Type B pancreatic cell (in vitro differentiated cells): ENCODE measurements around the gene LMX1B. TPM values are rescaled to one million over a fixed set of nuclear protein-coding genes. Genes with fewer than 3 reads are reported as not detected.

Experiments used
- DNase-seq: peaks from one replicate; pipeline ENCODE4 v3.0.0; 2021; ENCODE audit warnings: mixed read lengths; ENCODE audit not compliant: unreplicated experiment; ENCODE audit errors: extremely low spot score
- H3K27ac Mint-ChIP-seq: 2 replicates; pipeline ENCODE4 v1.8.0; 2021; ENCODE audit warnings: mild to moderate bottlenecking, mixed read lengths
- H3K27me3 Mint-ChIP-seq: 2 replicates; pipeline ENCODE4 v1.8.0; 2021; ENCODE audit warnings: mixed read lengths
- H3K36me3 Mint-ChIP-seq: 2 replicates; pipeline ENCODE4 v1.8.0; 2021; ENCODE audit warnings: mixed read lengths
- H3K4me1 Mint-ChIP-seq: one replicate; pipeline ENCODE4 v1.8.0; 2021; ENCODE audit warnings: mixed read lengths; ENCODE audit not compliant: unreplicated experiment
- H3K4me3 Mint-ChIP-seq: 2 replicates; pipeline ENCODE4 v1.8.0; 2021; ENCODE audit warnings: mild to moderate bottlenecking, mixed read lengths
- H3K9me3 Mint-ChIP-seq: 2 replicates; pipeline ENCODE4 v1.8.0; 2021; ENCODE audit warnings: mixed read lengths
- total RNA-seq: library from RNA; stranded (reverse); gene quantifications from 2 replicates; pipeline ENCODE4 v1.2.1, GENCODE V29; 2021; ENCODE audit warnings: low replicate concordance
- TF ChIP-seq, protein P1 (sequence below): fragments of 200-600 bp; sonication (generic); conservative IDR thresholded peaks from 2 replicates; pipeline ENCODE4 v1.5.0; 2021; ENCODE audit warnings: antibody characterized with exemption, mild to moderate bottlenecking

The LMX1B gene
- total RNA-seq, 1 donor from 2014 or later: 13.6 TPM

DNA sequence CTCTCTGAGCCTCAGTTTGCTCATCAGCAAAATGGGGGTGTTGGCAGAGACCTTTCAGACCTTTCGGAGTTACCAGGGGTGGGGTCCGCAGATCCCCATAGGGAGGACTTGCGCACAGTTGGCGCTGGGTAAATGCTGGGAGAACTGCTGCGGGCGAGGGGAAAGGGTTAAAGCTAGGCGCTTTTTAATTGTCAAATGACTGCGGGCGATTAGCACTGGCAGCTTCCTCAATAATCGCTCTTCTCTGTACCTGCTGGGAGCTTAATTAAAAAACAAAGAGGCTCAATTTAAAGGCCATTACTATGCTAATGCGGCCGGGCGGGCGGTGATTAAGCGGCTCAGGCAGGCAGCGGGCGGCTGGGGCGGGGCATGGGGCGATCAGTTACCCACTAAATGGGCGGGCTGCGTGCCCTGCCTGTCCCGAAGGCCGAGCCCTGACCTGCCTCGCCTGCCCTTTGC, 63.0 kb downstream of the LMX1B start:
- no peaks in the 10 kb centered on the region for H3K9me3 Mint-ChIP-seq
- H3K36me3 Mint-ChIP-seq: no peaks in the 10 kb centered on the region
- TF ChIP-seq, protein P1, sequence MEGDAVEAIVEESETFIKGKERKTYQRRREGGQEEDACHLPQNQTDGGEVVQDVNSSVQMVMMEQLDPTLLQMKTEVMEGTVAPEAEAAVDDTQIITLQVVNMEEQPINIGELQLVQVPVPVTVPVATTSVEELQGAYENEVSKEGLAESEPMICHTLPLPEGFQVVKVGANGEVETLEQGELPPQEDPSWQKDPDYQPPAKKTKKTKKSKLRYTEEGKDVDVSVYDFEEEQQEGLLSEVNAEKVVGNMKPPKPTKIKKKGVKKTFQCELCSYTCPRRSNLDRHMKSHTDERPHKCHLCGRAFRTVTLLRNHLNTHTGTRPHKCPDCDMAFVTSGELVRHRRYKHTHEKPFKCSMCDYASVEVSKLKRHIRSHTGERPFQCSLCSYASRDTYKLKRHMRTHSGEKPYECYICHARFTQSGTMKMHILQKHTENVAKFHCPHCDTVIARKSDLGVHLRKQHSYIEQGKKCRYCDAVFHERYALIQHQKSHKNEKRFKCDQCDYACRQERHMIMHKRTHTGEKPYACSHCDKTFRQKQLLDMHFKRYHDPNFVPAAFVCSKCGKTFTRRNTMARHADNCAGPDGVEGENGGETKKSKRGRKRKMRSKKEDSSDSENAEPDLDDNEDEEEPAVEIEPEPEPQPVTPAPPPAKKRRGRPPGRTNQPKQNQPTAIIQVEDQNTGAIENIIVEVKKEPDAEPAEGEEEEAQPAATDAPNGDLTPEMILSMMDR: no peak
- no peak for DNase-seq
- H3K4me1 Mint-ChIP-seq: peaks cover 38% of the 10 kb centered on the region
- H3K27me3 Mint-ChIP-seq: peaks cover 64% of the 10 kb centered on the region
- H3K4me3 Mint-ChIP-seq: no peak overlapping the region
- H3K27ac Mint-ChIP-seq: no peak overlapping the region

DNA sequence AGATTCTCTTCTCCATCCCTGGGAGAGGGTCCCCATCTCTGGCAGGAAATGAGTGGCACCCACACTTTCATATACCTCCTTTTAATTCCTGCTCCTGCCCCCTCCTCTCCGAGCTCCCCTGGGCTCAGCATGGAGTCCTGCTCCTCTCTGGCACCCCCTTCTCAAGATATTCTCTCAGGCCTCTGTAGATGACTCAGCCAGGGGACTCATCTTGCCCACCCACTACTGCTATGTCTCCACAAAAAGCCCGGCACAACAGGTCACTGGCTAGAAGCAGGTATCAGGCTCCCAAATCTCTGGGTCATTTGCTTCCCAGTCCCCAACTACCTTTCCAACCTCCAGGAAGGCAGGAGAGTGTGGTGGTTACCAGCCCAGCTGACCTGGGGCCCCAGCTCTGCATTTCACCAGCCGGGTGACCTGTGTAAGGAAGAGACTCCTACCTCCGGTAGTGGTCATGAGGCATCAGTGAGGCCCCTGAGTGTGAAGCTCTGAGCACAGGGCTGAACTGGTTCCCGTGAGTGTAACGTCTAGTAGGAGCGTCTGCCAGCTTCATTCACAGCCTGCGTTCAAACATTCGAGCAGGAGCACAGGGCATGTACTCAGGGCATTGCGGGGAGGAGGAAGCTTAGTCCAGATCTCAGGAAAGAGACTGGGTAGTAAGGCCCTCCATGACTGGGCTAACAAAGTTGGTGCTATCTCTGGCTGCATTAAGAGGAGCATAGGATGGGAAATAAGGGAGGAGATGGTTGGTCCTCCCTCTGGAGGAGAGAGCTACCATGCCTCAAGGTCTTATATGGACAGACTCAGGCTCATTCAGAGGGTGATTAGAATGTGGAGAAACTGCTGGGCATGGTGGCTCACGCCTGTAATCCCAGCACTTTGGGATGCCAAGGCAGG, 63.7 kb downstream of the LMX1B start:
- no peak for DNase-seq
- TF ChIP-seq, protein P1: no peak
- peaks cover 31% of the 10 kb centered on the region for H3K4me1 Mint-ChIP-seq
- peak overlapping the region; percentile 8 for H3K27ac Mint-ChIP-seq
- no peak overlapping the region for H3K4me3 Mint-ChIP-seq
- H3K27me3 Mint-ChIP-seq: peaks cover 69% of the 10 kb centered on the region
- no peaks in the 10 kb centered on the region for H3K36me3 Mint-ChIP-seq
- no peaks in the 10 kb centered on the region for H3K9me3 Mint-ChIP-seq

DNA sequence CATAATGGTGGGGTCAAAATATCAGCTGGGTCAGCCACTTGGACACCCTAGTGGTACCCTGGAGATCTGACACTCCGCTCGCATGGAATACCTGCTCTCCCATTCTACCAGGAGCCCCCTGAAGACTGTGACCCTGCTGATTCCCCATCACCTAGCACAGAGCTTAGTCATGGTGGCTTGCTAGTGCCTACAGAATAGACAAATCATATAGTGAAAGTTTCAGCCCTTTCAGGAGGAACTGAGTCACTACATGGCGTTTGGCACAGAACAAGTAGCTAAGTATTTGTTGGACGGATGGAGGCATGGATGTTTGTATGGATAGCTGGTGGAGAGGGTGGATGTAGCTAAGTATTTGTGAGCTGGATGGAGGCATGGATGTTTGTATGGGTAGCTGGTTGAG, 65.3 kb downstream of the LMX1B start:
- no peak for DNase-seq
- no peaks in the 10 kb centered on the region for H3K36me3 Mint-ChIP-seq
- H3K4me3 Mint-ChIP-seq: no peak overlapping the region
- H3K9me3 Mint-ChIP-seq: no peaks in the 10 kb centered on the region
- no peak overlapping the region for H3K27ac Mint-ChIP-seq
- TF ChIP-seq, protein P1: peak; percentile 43
- peaks cover 35% of the 10 kb centered on the region for H3K4me1 Mint-ChIP-seq
- H3K27me3 Mint-ChIP-seq: peaks cover 76% of the 10 kb centered on the region

DNA sequence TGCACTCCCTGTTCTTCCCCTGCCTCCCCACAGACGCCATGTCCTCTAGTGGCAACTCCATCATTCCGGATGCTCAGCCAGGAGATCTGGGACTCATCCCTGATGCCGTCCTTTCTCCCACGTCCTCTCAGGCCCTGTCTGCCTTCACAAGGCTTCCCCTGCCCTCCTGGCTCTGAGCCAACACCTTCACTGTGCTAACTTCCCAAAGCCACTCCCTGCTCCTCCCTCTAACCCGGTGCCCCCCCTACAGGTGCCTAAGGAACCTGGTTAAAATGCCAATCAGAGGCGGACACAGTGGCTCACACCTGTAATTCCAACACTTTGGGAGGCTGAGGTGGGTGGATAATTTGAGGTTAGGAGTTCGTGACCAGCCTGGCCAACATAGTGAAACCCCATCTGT, 67.6 kb downstream of the LMX1B start:
- peaks cover 23% of the 10 kb centered on the region for H3K4me1 Mint-ChIP-seq
- H3K4me3 Mint-ChIP-seq: no peak overlapping the region
- no peak for DNase-seq
- no peaks in the 10 kb centered on the region for H3K36me3 Mint-ChIP-seq
- TF ChIP-seq, protein P1: no peak
- H3K27me3 Mint-ChIP-seq: peaks cover 83% of the 10 kb centered on the region
- peak overlapping the region; percentile 8 for H3K27ac Mint-ChIP-seq
- H3K9me3 Mint-ChIP-seq: no peaks in the 10 kb centered on the region

DNA sequence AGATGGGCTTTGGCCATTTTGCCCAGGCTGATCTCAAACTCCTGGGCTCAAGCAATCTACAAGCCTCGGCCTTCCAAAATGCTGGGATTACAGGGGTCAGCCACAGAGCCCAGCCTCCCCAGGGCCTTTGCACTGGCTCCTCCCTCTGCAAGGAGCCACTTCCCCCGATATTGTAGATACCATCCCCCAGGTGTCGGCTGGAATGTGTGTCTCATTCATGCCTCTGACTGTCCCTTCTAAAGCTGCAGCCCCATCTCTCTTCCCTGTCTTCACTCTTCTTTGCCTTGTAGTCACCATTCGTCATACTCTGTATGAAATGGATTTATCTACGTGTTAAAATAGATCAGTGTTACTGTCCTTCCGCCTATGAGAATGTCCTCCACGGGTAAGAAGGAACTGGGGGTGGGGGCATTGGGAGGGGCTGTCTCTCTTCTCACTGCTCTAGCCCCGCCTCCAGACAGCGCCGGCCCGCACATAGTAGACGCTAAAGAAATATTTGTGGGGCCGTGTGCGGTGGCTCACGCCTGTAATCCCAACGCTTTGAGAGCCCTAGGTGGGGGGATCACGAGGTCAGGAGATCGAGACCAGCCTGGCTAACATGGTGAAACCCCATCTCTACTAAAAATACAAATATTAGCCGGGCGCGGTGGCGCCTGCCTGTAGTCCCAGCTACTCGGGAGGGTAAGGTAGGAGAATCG, 68.5 kb downstream of the LMX1B start:
- Mint-ChIP-seq H3K4me1 (peaks cover 15% of the 10 kb centered on the region), H3K4me3 (peak overlapping the region; percentile 13), H3K27me3 (peaks cover 79% of the 10 kb centered on the region), H3K9me3 (no peaks in the 10 kb centered on the region), H3K36me3 (no peaks in the 10 kb centered on the region), H3K27ac (peak overlapping the region; percentile 62)
- TF ChIP-seq, protein P1: no peak
- DNase-seq: no peak
